ENCODE data around the gene PRKAG2. TPM values are rescaled to one million over a fixed set of nuclear protein-coding genes. Genes with fewer than 3 reads are reported as not detected.

The PRKAG2 gene
- total and polyA plus RNA-seq, 2 experiments from 2014 or later: 9.1 to 14.9 TPM

DNA sequence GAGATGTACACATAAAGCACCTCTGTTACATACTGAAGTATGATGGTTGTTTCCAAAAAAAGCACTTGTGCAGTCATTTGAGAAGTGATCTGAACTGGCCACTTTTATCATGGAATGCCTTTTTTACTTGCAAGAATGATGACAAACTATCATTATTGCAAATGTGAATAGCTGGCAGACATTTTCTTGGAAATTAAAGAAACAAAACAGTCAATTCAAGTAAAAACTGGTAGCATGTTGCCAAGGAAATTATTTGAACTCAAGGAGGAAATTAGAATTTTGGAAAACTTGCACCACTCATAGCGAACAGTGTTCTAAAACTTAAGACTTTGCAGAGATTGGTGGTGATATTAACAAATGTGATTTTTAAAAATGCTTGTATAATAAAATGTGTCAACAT lies 363.8 kb downstream of the PRKAG2 start:
- Mint-ChIP-seq H3K4me1 (peaks cover 74% of the 10 kb centered on the region), H3K27ac (no peak overlapping the region), H3K27me3 (ENCODE audit: insufficient read depth, low read depth, poor library complexity) (peaks cover 13% of the 10 kb centered on the region), H3K9me3 (no peaks in the 10 kb centered on the region; the same call in 1 of the 3 replicates), H3K36me3 (ENCODE audit: low read depth) (no peaks in the 10 kb centered on the region), H3K4me3 (no peak overlapping the region)
- Histone ChIP-seq H3F3A (replicated peaks; ENCODE audit: low read depth) (no peaks in the 10 kb centered on the region), H3K36me3 (ENCODE audit: insufficient read depth) (no peaks in the 10 kb centered on the region), H3K9me2 (ENCODE audit: insufficient read depth) (no peaks in the 10 kb centered on the region), H3K4me3 (no peak overlapping the region), H3K27ac (ENCODE audit: low read depth) (no peak overlapping the region), H3K4me2 (no peak overlapping the region), H4K20me1 (replicated peaks; ENCODE audit: insufficient read depth) (peaks cover 98% of the 10 kb centered on the region), H3K27me3 (ENCODE audit: insufficient read depth) (no peaks in the 10 kb centered on the region), H2AFZ (no peak overlapping the region), H3K4me1 (ENCODE audit: insufficient read depth) (peaks cover 74% of the 10 kb centered on the region), H3K79me2 (replicated peaks; ENCODE audit: insufficient read depth) (peaks cover 100% of the 10 kb centered on the region)
- DNase-seq (ENCODE audit: low spot score) (no peak), ATAC-seq (no peak)
- TF ChIP-seq, protein P1, sequence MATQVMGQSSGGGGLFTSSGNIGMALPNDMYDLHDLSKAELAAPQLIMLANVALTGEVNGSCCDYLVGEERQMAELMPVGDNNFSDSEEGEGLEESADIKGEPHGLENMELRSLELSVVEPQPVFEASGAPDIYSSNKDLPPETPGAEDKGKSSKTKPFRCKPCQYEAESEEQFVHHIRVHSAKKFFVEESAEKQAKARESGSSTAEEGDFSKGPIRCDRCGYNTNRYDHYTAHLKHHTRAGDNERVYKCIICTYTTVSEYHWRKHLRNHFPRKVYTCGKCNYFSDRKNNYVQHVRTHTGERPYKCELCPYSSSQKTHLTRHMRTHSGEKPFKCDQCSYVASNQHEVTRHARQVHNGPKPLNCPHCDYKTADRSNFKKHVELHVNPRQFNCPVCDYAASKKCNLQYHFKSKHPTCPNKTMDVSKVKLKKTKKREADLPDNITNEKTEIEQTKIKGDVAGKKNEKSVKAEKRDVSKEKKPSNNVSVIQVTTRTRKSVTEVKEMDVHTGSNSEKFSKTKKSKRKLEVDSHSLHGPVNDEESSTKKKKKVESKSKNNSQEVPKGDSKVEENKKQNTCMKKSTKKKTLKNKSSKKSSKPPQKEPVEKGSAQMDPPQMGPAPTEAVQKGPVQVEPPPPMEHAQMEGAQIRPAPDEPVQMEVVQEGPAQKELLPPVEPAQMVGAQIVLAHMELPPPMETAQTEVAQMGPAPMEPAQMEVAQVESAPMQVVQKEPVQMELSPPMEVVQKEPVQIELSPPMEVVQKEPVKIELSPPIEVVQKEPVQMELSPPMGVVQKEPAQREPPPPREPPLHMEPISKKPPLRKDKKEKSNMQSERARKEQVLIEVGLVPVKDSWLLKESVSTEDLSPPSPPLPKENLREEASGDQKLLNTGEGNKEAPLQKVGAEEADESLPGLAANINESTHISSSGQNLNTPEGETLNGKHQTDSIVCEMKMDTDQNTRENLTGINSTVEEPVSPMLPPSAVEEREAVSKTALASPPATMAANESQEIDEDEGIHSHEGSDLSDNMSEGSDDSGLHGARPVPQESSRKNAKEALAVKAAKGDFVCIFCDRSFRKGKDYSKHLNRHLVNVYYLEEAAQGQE (IDR thresholded peaks at IDR 0.05; ENCODE audit: unreplicated experiment): no peak
- TF ChIP-seq JUNB (IDR thresholded peaks at IDR 0.05; ENCODE audit: unreplicated experiment) (no peak), STAT1 (IDR thresholded peaks at IDR 0.05; ENCODE audit: unreplicated experiment) (no peak), POLR2AphosphoS5 (IDR thresholded peaks at IDR 0.05; ENCODE audit: low read depth) (no peak), CREB1 (CRISPR knock-in tag; IDR thresholded peaks at IDR 0.05; ENCODE audit: low read depth) (no peak)
- TF ChIP-seq, protein P2, sequence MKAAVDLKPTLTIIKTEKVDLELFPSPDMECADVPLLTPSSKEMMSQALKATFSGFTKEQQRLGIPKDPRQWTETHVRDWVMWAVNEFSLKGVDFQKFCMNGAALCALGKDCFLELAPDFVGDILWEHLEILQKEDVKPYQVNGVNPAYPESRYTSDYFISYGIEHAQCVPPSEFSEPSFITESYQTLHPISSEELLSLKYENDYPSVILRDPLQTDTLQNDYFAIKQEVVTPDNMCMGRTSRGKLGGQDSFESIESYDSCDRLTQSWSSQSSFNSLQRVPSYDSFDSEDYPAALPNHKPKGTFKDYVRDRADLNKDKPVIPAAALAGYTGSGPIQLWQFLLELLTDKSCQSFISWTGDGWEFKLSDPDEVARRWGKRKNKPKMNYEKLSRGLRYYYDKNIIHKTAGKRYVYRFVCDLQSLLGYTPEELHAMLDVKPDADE (IDR thresholded peaks at IDR 0.05): no peak

DNA sequence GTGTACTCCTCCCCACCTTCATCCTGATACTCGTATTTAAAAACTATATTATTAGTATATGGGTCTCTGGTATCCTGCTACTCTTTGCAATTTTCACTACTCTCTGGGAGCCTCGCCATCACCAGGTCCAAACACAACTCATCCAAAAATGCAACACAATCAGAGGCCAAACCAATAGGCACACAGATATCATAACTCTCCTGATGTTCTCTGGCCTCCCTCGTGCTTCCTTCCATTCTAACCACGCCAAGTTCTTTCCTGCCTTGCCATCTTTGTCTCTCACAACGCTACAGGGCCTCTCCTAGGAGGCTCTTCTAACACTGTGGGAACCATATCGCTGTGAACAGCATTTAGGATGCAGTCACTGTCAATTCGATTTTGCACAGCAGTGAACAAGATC lies 364.6 kb downstream of the PRKAG2 start:
- H3K36me3 ChIP-seq (ENCODE audit: insufficient read depth): no peaks in the 10 kb centered on the region
- no peak overlapping the region for H3K4me2 ChIP-seq
- no peak for ATAC-seq
- Mint-ChIP-seq H3K4me3 (no peak overlapping the region), H3K36me3 (ENCODE audit: low read depth) (no peaks in the 10 kb centered on the region), H3K9me3 (no peaks in the 10 kb centered on the region; the same call in 2 of the 3 replicates), H3K27ac (no peak overlapping the region), H3K4me1 (peaks cover 74% of the 10 kb centered on the region), H3K27me3 (ENCODE audit: insufficient read depth, low read depth, poor library complexity) (peaks cover 7% of the 10 kb centered on the region)
- H3K4me1 ChIP-seq (ENCODE audit: insufficient read depth): peaks cover 74% of the 10 kb centered on the region
- no peaks in the 10 kb centered on the region for H3F3A ChIP-seq (replicated peaks; ENCODE audit: low read depth)
- DNase-seq (ENCODE audit: low spot score): no peak
- H3K79me2 ChIP-seq (replicated peaks; ENCODE audit: insufficient read depth): peaks cover 100% of the 10 kb centered on the region
- H3K27me3 ChIP-seq (ENCODE audit: insufficient read depth): no peaks in the 10 kb centered on the region
- H3K4me3 ChIP-seq: no peak overlapping the region
- no peak overlapping the region for H2AFZ ChIP-seq
- peak overlapping the region; percentile 70; the same call in 1 of the 2 replicates for H3K27ac ChIP-seq (ENCODE audit: low read depth)
- peaks cover 98% of the 10 kb centered on the region for H4K20me1 ChIP-seq (replicated peaks; ENCODE audit: insufficient read depth)
- H3K9me2 ChIP-seq (ENCODE audit: insufficient read depth): no peaks in the 10 kb centered on the region
- TF ChIP-seq CREB1 (CRISPR knock-in tag; IDR thresholded peaks at IDR 0.05; ENCODE audit: low read depth): no peak
- TF ChIP-seq, protein P3, sequence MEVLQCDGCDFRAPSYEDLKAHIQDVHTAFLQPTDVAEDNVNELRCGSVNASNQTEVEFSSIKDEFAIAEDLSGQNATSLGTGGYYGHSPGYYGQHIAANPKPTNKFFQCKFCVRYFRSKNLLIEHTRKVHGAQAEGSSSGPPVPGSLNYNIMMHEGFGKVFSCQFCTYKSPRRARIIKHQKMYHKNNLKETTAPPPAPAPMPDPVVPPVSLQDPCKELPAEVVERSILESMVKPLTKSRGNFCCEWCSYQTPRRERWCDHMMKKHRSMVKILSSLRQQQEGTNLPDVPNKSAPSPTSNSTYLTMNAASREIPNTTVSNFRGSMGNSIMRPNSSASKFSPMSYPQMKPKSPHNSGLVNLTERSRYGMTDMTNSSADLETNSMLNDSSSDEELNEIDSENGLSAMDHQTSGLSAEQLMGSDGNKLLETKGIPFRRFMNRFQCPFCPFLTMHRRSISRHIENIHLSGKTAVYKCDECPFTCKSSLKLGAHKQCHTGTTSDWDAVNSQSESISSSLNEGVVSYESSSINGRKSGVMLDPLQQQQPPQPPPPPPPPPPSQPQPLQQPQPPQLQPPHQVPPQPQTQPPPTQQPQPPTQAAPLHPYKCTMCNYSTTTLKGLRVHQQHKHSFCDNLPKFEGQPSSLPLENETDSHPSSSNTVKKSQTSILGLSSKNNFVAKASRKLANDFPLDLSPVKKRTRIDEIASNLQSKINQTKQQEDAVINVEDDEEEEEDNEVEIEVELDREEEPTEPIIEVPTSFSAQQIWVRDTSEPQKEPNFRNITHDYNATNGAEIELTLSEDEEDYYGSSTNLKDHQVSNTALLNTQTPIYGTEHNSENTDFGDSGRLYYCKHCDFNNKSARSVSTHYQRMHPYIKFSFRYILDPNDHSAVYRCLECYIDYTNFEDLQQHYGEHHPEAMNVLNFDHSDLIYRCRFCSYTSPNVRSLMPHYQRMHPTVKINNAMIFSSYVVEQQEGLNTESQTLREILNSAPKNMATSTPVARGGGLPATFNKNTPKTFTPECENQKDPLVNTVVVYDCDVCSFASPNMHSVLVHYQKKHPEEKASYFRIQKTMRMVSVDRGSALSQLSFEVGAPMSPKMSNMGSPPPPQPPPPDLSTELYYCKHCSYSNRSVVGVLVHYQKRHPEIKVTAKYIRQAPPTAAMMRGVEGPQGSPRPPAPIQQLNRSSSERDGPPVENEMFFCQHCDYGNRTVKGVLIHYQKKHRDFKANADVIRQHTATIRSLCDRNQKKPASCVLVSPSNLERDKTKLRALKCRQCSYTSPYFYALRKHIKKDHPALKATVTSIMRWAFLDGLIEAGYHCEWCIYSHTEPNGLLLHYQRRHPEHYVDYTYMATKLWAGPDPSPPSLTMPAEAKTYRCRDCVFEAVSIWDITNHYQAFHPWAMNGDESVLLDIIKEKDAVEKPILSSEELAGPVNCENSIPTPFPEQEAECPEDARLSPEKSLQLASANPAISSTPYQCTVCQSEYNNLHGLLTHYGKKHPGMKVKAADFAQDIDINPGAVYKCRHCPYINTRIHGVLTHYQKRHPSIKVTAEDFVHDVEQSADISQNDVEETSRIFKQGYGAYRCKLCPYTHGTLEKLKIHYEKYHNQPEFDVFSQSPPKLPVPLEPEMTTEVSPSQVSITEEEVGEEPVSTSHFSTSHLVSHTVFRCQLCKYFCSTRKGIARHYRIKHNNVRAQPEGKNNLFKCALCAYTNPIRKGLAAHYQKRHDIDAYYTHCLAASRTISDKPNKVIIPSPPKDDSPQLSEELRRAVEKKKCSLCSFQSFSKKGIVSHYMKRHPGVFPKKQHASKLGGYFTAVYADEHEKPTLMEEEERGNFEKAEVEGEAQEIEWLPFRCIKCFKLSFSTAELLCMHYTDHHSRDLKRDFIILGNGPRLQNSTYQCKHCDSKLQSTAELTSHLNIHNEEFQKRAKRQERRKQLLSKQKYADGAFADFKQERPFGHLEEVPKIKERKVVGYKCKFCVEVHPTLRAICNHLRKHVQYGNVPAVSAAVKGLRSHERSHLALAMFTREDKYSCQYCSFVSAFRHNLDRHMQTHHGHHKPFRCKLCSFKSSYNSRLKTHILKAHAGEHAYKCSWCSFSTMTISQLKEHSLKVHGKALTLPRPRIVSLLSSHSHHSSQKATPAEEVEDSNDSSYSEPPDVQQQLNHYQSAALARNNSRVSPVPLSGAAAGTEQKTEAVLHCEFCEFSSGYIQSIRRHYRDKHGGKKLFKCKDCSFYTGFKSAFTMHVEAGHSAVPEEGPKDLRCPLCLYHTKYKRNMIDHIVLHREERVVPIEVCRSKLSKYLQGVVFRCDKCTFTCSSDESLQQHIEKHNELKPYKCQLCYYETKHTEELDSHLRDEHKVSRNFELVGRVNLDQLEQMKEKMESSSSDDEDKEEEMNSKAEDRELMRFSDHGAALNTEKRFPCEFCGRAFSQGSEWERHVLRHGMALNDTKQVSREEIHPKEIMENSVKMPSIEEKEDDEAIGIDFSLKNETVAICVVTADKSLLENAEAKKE (CRISPR knock-in tag; IDR thresholded peaks at IDR 0.05): no peak
- TF ChIP-seq JUNB (IDR thresholded peaks at IDR 0.05; ENCODE audit: unreplicated experiment): no peak
- TF ChIP-seq EZH2phosphoT487 (IDR thresholded peaks at IDR 0.05; ENCODE audit: unreplicated experiment): no peak
- TF ChIP-seq ZNF331 (CRISPR knock-in tag; IDR thresholded peaks at IDR 0.05; ENCODE audit: low read depth): no peak
